ENCODE data around the gene RABGAP1L.
A peak's percentile ranks its signal among the peaks of the same experiment; 100 is the strongest.
"Not testable (repeated sequence)": the region's sequence is repeated elsewhere in the genome, so short reads cannot be mapped to it uniquely, and the experiment has no call there.

Gene RABGAP1L

DNA sequence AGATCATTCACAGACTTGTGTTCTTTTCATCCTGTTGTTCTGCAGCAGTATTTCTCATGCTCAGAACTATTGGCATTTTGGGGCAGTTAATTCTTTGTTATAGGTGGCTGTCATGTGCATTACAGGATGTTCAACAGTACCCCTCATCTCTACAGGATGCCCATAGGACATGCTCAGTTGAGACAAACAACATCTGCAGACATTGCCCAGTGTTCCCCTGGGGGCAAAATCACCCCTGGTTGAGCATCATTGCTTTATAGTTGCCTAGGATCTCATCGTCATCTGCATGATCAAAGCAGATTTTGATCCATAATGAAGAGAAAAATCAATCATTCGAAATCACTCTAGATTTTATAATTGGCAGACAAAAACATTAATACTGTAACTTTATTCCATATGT lies 617.9 kb downstream of the RABGAP1L start:
- no peak for DNase-seq

DNA sequence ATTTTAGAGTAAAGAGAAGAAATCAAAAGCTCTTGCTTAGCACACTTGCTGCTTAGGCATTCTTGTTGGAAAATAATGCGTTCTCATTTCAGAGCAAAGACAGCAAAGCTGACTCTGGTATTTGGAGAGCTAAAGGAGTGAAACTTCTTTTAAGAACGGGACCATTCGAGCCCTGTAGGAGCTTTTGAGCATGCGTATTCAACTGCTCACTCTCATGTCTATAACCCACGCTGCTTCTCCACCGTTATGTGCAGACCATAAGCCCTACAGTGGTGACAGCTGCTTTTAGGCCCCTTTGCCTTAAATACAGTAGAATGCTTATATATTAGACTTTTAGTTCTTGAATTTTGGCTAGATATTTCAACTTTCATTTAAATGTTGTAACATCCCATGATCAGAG lies 626.2 kb downstream of the RABGAP1L start:
- DNase-seq: no peak

- DNase-seq: no peak
Observed at GRCh38 chr1:174786358-174786757, 627.0 kb downstream of the RABGAP1L start.

DNA sequence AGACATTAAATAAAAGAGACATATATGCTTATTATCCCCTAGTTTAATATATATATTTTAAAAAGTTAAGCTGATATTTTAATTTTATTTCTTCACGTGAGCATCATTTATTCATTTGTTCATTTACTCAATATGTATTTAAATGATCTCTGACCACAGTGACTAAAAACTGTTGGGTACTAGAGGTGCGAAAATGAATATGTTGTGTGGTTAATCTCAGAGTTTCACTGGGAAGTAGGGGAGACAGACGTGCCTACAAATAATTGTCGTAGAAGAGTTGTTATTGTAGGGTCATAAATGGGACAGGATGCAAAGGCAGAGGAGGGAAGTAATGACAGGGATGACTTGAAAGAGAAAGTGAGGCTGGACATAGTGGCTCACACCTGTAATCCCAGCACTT lies 627.4 kb downstream of the RABGAP1L start:
- DNase-seq: no peak

DNA sequence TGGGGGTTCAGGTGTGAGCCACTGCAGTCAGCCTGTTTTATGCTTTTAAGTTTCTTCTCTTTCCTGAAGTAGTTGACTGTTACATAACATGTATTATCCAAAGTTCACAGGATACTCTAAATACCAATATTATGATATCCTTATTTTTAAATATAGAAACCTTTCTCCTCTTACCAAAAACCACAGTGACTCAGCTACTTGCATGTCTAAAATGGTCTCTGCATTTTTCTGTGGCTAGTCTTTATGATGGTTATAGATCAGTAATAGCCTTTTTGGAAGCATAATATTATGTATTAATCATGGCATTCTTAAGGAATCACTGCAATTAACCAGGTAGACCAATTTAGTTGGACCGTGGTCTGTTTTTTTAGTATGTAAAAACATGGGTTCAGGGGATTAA lies 629.7 kb downstream of the RABGAP1L start:
- peak in 1 of 3 donors; percentile 25 for DNase-seq

DNA sequence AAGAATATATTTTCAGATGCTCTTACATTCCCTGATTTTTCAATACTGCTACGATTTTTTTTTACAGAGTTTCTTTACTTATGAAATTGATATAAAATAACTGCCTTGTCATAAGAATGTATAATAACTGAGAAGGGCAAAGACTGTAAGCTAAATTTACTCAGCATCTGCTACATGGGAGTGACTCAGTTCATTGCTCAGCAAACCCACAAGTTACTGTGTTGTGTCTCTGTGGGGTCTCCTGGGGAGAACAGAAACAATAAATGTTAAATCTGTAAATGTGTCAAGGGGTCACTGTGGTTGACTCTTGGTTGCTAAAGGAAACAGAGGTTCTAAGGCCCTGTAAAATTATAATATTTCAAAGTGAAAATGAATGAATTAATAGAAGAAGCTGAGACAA lies 630.1 kb downstream of the RABGAP1L start:
- DNase-seq: peak; percentile 10 to 24 (median 23)

GRCh38 chr1:174791863-174792262 lies 632.5 kb downstream of the RABGAP1L start:
- DNase-seq: no peak

DNA sequence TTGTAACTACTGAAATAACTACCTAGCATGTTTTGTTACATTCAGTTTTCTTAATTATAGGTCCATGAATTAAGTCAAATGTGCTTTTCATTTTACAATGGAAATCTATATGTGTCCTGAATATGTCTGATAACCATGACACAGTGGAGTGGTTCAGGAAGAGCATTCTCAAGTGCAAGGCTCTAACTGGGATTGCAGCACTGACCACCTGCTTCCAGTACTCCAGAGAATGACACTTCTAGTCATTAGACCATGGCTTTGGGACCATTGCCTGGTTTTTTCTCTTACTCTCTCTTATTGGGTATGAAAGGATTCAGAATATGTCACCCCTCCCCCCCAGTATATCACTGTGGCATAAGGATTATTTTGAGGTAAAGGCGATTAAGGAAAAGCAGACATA lies 635.5 kb downstream of the RABGAP1L start:
- no peak for DNase-seq

- DNase-seq: no peak
Observed at GRCh38 chr1:174795806-174796205, 636.5 kb downstream of the RABGAP1L start.

- DNase-seq: no peak
Observed at GRCh38 chr1:174797398-174797797, 638.1 kb downstream of the RABGAP1L start.

- DNase-seq: peak in 2 of 3 donors; percentile 17 to 21
Observed at GRCh38 chr1:174799136-174799479, 639.8 kb downstream of the RABGAP1L start.

DNA sequence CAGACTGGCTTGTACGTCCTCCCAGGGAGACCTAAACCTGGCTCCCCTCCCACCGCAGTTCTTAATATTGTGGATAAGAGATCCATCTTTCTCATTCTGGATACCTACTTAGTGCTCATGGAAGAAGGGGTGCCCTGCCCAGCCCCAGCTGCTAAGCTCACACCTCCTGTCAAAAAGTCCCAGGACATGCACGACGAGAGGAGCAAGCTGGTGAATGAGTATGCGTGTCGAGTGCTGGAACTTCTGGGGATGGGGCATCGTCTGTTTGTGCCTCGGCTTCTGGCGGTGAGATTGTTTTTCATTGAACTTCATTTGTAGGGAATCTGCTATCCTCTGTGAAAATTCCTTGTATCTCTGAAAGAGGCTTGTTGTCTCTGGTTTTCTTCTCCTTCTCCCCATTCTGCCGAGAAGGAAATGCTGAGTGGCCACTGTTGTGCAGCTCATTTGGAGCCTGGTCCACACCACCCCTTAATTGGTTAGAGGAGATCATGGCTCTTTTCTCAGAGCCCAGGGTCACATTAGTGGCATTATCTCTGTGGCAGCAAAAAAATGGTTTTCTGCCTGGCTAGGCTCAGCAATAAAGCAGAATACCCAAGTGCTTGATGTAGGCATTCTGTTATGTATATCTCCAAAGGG lies 641.0 kb downstream of the RABGAP1L start:
- peak in 1 of 3 donors; percentile 7 for DNase-seq

DNA sequence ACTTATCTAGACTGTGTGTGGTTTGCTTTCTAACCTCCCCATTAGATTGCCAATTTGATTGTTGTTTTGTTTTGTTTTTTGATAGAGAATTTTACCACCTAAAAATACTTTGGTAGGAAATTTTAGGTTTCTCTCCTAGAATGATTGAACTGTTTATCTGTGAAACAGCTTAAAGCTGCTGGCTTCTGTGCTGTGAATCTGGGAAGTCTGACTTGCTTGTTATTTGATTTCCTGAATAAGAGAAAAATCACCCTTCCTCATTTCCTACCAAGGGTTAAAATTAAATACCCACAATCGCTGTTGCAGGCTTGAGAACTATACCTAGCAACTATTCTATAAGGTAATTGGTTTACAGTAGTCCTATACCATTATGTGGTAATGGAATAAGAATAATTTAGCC lies 641.6 kb downstream of the RABGAP1L start:
- DNase-seq: no peak

GRCh38 chr1:174809755-174810280 lies 650.5 kb downstream of the RABGAP1L start:
- no peak for DNase-seq

GRCh38 chr1:174812016-174812415 lies 652.7 kb downstream of the RABGAP1L start:
- DNase-seq: no peak

GRCh38 chr1:174812656-174813055 lies 653.3 kb downstream of the RABGAP1L start:
- DNase-seq: no peak

- peak; percentile 2 to 35 (median 29) for DNase-seq
Observed at GRCh38 chr1:174815036-174815435, 655.7 kb downstream of the RABGAP1L start.

- peak in 2 of 3 donors; percentile 24 to 41 for DNase-seq
Observed at GRCh38 chr1:174815474-174815908, 656.2 kb downstream of the RABGAP1L start.

GRCh38 chr1:174816621-174817020 lies 657.3 kb downstream of the RABGAP1L start:
- not testable (repeated sequence) for DNase-seq

- DNase-seq: no peak
Observed at GRCh38 chr1:174818014-174818616, 658.8 kb downstream of the RABGAP1L start.

DNA sequence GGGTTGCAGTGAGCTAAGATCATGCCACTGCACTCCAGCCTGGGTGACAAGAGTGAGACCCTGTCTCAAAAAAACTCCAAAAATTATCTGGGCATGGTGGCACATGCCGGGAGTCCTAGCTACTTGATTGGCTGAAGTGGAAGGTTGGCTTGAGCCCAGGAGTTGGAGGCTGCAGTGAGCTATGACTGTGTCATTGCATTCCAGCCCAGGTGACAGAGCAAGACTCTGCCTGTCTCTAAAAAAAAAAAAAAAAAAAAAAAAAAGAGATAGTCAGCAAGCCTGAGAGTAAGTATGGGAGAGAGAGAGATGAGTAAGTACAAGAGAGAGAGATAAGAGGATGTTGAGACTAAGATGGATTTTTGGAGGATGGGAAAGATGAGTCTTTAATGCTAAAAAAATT lies 659.6 kb downstream of the RABGAP1L start:
- DNase-seq: no peak

DNA sequence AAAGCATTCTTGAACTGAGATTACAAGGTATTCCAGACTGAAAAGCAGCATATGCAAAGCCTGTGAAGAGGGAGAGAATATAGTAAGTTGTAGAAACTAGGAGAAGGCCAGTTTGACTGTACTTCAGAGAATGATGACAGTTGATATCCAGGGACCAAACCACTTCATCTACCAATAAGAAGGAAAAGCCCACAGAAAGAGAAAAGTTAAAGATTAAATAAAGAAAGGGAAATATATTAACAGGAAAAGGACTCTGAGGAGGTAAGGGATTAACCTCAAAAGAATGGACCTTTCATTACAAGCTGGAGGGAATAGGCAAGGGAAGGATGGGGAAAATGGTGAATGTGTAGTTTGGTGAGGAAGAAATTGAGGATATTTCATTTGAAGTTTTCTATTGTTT lies 660.3 kb downstream of the RABGAP1L start:
- DNase-seq: no peak

GRCh38 chr1:174825127-174825526 lies 665.8 kb downstream of the RABGAP1L start:
- DNase-seq: no peak

DNA sequence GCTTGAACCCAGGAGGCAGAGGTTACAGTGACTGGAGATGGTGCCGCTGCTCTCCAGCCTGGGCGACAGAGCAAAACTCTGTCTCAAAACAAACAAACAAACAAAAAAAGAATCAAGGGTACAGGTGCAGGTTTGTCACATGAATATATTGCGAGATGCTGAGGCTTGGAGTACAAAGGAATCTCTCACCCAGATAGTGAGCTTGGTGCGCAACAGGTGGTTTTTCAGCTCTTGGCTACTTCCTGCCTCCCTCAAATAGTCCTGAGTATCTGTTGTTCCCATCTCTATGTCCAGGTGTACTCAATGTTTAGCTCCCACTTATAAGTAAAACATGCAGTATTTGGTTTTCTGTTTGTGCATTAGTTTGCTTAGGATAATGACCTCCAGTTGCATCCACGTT lies 666.5 kb downstream of the RABGAP1L start:
- DNase-seq: no peak

- no peak for DNase-seq
Observed at GRCh38 chr1:174828264-174828663, 668.9 kb downstream of the RABGAP1L start.

All from suppressor macrophage treated with lipopolysaccharide for 1 hour (primary cell).